PC-3 (cell line): ENCODE data around the gene CDK14. TPM values are rescaled to one million over a fixed set of nuclear protein-coding genes. Genes with fewer than 3 reads are reported as not detected.
A peak's percentile ranks its signal among the peaks of the same experiment; 100 is the strongest.

Experiments used
- ATAC-seq: fragments of 200-7000 bp; cut with Tn5 transposase; 2 replicates; pipeline ENCODE4 v1.9.1; 2020; ENCODE audit warnings: mild to moderate bottlenecking, moderate library complexity
- BruUV-seq: library from RNA; stranded (reverse); fragments of 400-500 nt; replicated peaks from 2 replicates; lab custom pipeline; 2021; lab: Mats Ljungman, UMichigan
- CTCF ChIA-PET: fragments of 300-600 bp; sonication (Branson Sonifier 250); formaldehyde crosslinking; loops from one replicate; lab custom pipeline; 2022; ENCODE audit warnings: antibody characterized with exemption; lab: Charles Lee
- POLR2A ChIA-PET: fragments of 300-600 bp; sonication (Branson Sonifier 250); formaldehyde crosslinking; loops from one replicate; lab custom pipeline; 2022; ENCODE audit warnings: antibody characterized with exemption; ENCODE audit not compliant: unreplicated experiment; lab: Charles Lee
- DNase-seq: peaks from one replicate; pipeline ENCODE4 v3.0.0-alpha.2; 2015
- H2AFZ ChIP-seq: fragments of 300-600 bp; sonication (generic); 2 replicates; pipeline ENCODE4 v1.6.0; 2016; ENCODE audit warnings: antibody characterized with exemption, low read length
- H3F3A ChIP-seq: fragments of 300-600 bp; sonication (generic); one replicate; pipeline ENCODE4 v1.6.0; 2017; ENCODE audit warnings: antibody characterized with exemption, low read length, control low read depth, mild to moderate bottlenecking; ENCODE audit not compliant: unreplicated experiment
- H3K27ac ChIP-seq: fragments of 300-600 bp; sonication (generic); 2 replicates; pipeline ENCODE4 v1.5.1; 2016; ENCODE audit warnings: mild to moderate bottlenecking, low read length
- H3K27me3 ChIP-seq: fragments of 300-600 bp; sonication (generic); 2 replicates; pipeline ENCODE4 v1.6.1; 2016; ENCODE audit warnings: low read length, mixed read lengths
- H3K36me3 ChIP-seq: fragments of 300-600 bp; sonication (generic); 2 replicates; pipeline ENCODE4 v1.6.1; 2016; ENCODE audit warnings: low read depth, mixed run types, low read length, mixed read lengths
- H3K4me1 ChIP-seq: fragments of 300-600 bp; sonication (generic); 2 replicates; pipeline ENCODE4 v1.5.1; 2016; ENCODE audit warnings: low read length; ENCODE audit not compliant: insufficient read depth
- H3K4me2 ChIP-seq: fragments of 300-600 bp; sonication (generic); 2 replicates; pipeline ENCODE4 v1.6.0; 2016; ENCODE audit warnings: low read length
- H3K4me3 ChIP-seq: fragments of 300-600 bp; sonication (generic); 2 replicates; pipeline ENCODE4 v1.5.1; 2016; ENCODE audit warnings: mild to moderate bottlenecking, low read length, mixed read lengths
- H3K79me2 ChIP-seq: fragments of 300-600 bp; sonication (generic); 2 replicates; pipeline ENCODE4 v1.6.1; 2017; ENCODE audit warnings: low read length, mixed read lengths
- H3K9ac ChIP-seq: fragments of 300-600 bp; sonication (generic); 2 replicates; pipeline ENCODE4 v1.6.0; 2016; ENCODE audit warnings: mild to moderate bottlenecking, low read length
- H3K9me2 ChIP-seq: fragments of 300-600 bp; sonication (generic); replicated peaks from 2 replicates; pipeline ENCODE4 v1.6.1; 2016; ENCODE audit warnings: mixed run types, low read length, mixed read lengths
- H3K9me3 ChIP-seq: fragments of 300-600 bp; sonication (generic); 2 replicates; pipeline ENCODE4 v1.6.1; 2016; ENCODE audit warnings: low read length, mixed read lengths
- H4K20me1 ChIP-seq: fragments of 300-600 bp; sonication (generic); 2 replicates; pipeline ENCODE4 v1.6.1; 2016; ENCODE audit warnings: low read length, mixed read lengths
- EZH2 ChIP-seq: fragments of 300-600 bp; sonication (generic); IDR thresholded peaks from one replicate; pipeline ENCODE4 v1.6.1; 2017; ENCODE audit warnings: antibody characterized with exemption, mild to moderate bottlenecking, low read length; ENCODE audit not compliant: unreplicated experiment
- EZH2phosphoT487 ChIP-seq: fragments of 300-600 bp; sonication (generic); IDR thresholded peaks from 2 replicates; pipeline ENCODE4 v1.6.1; 2018; ENCODE audit warnings: mild to moderate bottlenecking, antibody characterized with exemption, low read length, borderline replicate concordance
- intact Hi-C: fragments of 100-400 bp; cut with micrococcal nuclease; formaldehyde crosslinking; loops from 2 replicates; pipeline ENCODE4 v1.9.0; 2023
- total RNA-seq: library from RNA; depleted of rRNA; stranded (reverse); fragments of >200 nt; gene quantifications from 2 replicates; pipeline ENCODE4 v1.2.3, GENCODE V29; 2014
- TF ChIP-seq, protein P1 (sequence below): fragments of 300-600 bp; sonication (generic); conservative IDR thresholded peaks from 2 replicates; pipeline ENCODE4 v1.5.1; 2017; ENCODE audit warnings: antibody characterized with exemption, low read depth, mild to moderate bottlenecking, low read length

CDK14 gene
- total RNA-seq, 1 experiment from 2014 or later, result 8.2 TPM

DNA sequence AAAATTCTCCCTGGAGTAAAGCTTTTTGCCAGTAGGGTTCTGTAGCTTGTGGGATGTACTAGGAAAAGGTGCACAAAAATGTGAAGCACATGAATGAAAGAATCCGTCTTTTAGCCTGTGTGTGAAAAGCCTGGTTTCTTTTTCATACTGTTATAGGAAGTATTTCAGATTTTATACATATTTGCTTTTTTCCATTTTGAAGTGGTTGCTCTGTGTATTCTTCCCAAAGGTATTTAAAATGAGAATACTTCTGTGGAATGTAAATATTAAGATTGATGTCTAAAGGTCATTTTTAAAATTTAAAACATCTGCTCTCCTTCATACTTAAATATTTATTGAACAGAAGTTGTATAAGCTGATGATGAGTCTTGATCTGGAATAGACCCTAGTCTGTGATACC, 96.8 kb downstream of the CDK14 start:
- Histone ChIP-seq H3K4me3 (no peak overlapping the region), H3K9ac (no peak overlapping the region), H2AFZ (no peak overlapping the region), H3K9me3 (no peaks in the 10 kb centered on the region), H4K20me1 (no peaks in the 10 kb centered on the region), H3K27ac (no peak overlapping the region), H3K4me1 (peaks cover 6% of the 10 kb centered on the region), H3K9me2 (no peaks in the 10 kb centered on the region), H3K36me3 (no peaks in the 10 kb centered on the region), H3F3A (no peaks in the 10 kb centered on the region), H3K79me2 (no peaks in the 10 kb centered on the region), H3K4me2 (no peak overlapping the region), H3K27me3 (no peaks in the 10 kb centered on the region)
- ChIA-PET POLR2A (no interaction called here), CTCF (interaction anchor here (0.6 kb wide), 1 partner anchor 421 kb away, joined by 3 read pairs; no protein-coding TSS in a partner anchor)
- no peak for TF ChIP-seq EZH2phosphoT487
- no TSS peak for BruUV-seq
- peak; percentile 33 for ATAC-seq
- intact Hi-C loops, result loop anchor here (10.0 kb wide), 1 partner anchor 342 kb away; no protein-coding TSS in a partner anchor
- no peak for DNase-seq

DNA sequence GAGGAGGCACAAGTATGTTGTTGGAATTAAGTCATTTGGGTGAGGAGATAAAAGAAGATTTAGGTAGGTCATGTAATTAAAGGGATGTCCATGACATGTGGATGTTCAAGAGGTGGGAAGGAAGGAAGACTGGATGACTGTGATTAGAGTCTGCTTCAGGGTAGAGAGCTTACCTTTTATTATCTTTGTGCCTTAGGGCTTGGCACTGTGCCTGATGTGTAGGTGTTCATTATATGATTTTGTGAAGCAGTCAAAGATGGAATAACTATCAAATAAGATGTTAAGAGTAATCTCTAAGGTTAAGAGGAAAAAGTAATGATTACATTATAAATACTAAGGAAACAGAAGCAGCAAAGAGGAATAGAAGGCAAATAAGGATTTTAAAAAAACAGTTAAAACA, 97.8 kb downstream of the CDK14 start:
- BruUV-seq, result no TSS peak
- no peaks in the 10 kb centered on the region for H3K27me3 ChIP-seq
- H3K4me1 ChIP-seq, result peaks cover 16% of the 10 kb centered on the region
- no peak for TF ChIP-seq EZH2phosphoT487
- TF ChIP-seq, protein P1, sequence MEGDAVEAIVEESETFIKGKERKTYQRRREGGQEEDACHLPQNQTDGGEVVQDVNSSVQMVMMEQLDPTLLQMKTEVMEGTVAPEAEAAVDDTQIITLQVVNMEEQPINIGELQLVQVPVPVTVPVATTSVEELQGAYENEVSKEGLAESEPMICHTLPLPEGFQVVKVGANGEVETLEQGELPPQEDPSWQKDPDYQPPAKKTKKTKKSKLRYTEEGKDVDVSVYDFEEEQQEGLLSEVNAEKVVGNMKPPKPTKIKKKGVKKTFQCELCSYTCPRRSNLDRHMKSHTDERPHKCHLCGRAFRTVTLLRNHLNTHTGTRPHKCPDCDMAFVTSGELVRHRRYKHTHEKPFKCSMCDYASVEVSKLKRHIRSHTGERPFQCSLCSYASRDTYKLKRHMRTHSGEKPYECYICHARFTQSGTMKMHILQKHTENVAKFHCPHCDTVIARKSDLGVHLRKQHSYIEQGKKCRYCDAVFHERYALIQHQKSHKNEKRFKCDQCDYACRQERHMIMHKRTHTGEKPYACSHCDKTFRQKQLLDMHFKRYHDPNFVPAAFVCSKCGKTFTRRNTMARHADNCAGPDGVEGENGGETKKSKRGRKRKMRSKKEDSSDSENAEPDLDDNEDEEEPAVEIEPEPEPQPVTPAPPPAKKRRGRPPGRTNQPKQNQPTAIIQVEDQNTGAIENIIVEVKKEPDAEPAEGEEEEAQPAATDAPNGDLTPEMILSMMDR, result no peak
- no peaks in the 10 kb centered on the region; the same call in 1 of the 2 replicates for H4K20me1 ChIP-seq
- POLR2A ChIA-PET, result no interaction called here
- no peak overlapping the region for H3K27ac ChIP-seq
- no peaks in the 10 kb centered on the region for H3K36me3 ChIP-seq
- H3F3A ChIP-seq, result no peaks in the 10 kb centered on the region
- intact Hi-C loops, result loop anchor here (10.0 kb wide), 1 partner anchor 341 kb away; no protein-coding TSS in a partner anchor
- H3K9me2 ChIP-seq, result no peaks in the 10 kb centered on the region
- H3K4me3 ChIP-seq, result no peak overlapping the region
- H3K9ac ChIP-seq, result no peak overlapping the region
- H3K79me2 ChIP-seq, result no peaks in the 10 kb centered on the region
- H2AFZ ChIP-seq, result no peak overlapping the region
- no peak for ATAC-seq
- H3K9me3 ChIP-seq, result no peaks in the 10 kb centered on the region
- CTCF ChIA-PET, result interaction anchor here (0.7 kb wide), 1 partner anchor 239 kb away, joined by 3 read pairs; no protein-coding TSS in a partner anchor
- no peak for DNase-seq
- H3K4me2 ChIP-seq, result no peak overlapping the region

DNA sequence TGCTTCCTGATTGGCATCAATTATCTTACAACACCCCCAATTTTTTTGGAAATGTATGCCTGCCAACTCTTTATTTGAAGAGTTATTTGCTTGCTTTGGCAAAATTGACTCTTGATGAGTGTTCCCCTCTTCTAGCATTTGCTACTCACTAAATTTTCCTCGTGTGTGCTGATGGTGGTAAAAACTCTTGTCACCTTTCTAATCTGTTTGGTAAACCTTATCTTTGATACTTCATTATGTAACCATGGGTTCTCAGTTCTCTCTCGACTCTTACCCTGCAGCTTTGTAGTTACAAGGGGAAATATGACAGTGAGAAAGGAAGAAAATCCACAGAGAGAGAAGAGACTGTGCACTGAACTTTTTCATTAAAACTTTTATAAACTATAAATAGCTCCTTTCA, 102.5 kb downstream of the CDK14 start:
- H3K9ac ChIP-seq, result no peak overlapping the region
- no peaks in the 10 kb centered on the region for H3K9me2 ChIP-seq
- intact Hi-C loops, result loop anchor here (10.0 kb wide), 1 partner anchor 336 kb away; no protein-coding TSS in a partner anchor
- DNase-seq (no peak), ATAC-seq (peak; percentile 49)
- no peak overlapping the region for H3K27ac ChIP-seq
- no peaks in the 10 kb centered on the region for H3K9me3 ChIP-seq
- ChIA-PET POLR2A (no interaction called here), CTCF (no interaction called here)
- TF ChIP-seq EZH2phosphoT487, result no peak
- TF ChIP-seq, protein P1, result no peak
- TF ChIP-seq EZH2, result no peak
- H4K20me1 ChIP-seq, result no peaks in the 10 kb centered on the region; the same call in 1 of the 2 replicates
- no peaks in the 10 kb centered on the region for H3K27me3 ChIP-seq
- no TSS peak for BruUV-seq
- H3K4me3 ChIP-seq, result no peak overlapping the region
- H3K4me2 ChIP-seq, result no peak overlapping the region
- no peaks in the 10 kb centered on the region for H3F3A ChIP-seq
- no peaks in the 10 kb centered on the region for H3K79me2 ChIP-seq
- H3K36me3 ChIP-seq, result no peaks in the 10 kb centered on the region
- peaks cover 14% of the 10 kb centered on the region for H3K4me1 ChIP-seq
- H2AFZ ChIP-seq, result no peak overlapping the region
